Hypothalamus (tissue), 51 donors: ENCODE measurements around the gene SPINK2.

Experiments
- DNase-seq, 51 donors: peaks; one replicate each; lab custom pipeline; 2025; lab: John Stamatoyannopoulos, UW

The SPINK2 gene

GRCh38 chr4:56799824-56800756 is 21.4 kb downstream of the SPINK2 start:
- peak in 50 of 51 donors; percentile 5 to 90 (median 60) for DNase-seq

GRCh38 chr4:56799161-56799759 is 22.2 kb downstream of the SPINK2 start:
- peak in 6 of 51 donors; percentile 1 to 34 (median 3) for DNase-seq

- DNase-seq = no peak
Measured at GRCh38 chr4:56796211-56796610, 25.3 kb downstream of the SPINK2 start.

- DNase-seq = no peak
Measured at GRCh38 chr4:56791316-56791715, 30.2 kb downstream of the SPINK2 start.

- DNase-seq = no peak
Measured at GRCh38 chr4:56790691-56791091, 30.8 kb downstream of the SPINK2 start.

- no peak for DNase-seq
Measured at GRCh38 chr4:56788081-56788480, 33.4 kb downstream of the SPINK2 start.

GRCh38 chr4:56787380-56787779 is 34.1 kb downstream of the SPINK2 start:
- DNase-seq = no peak

GRCh38 chr4:56786955-56787354 is 34.5 kb downstream of the SPINK2 start:
- no peak for DNase-seq

GRCh38 chr4:56783986-56784385 is 37.5 kb downstream of the SPINK2 start:
- no peak for DNase-seq

GRCh38 chr4:56782019-56782418 is 39.5 kb downstream of the SPINK2 start:
- no peak for DNase-seq

- no peak for DNase-seq
Measured at GRCh38 chr4:56773346-56773745, 48.2 kb downstream of the SPINK2 start.

GRCh38 chr4:56772134-56772533 is 49.4 kb downstream of the SPINK2 start:
- DNase-seq = no peak

- DNase-seq = no peak
Measured at GRCh38 chr4:56768763-56769162, 52.7 kb downstream of the SPINK2 start.

GRCh38 chr4:56768316-56768715 is 53.2 kb downstream of the SPINK2 start:
- DNase-seq = no peak

GRCh38 chr4:56767567-56767966 is 53.9 kb downstream of the SPINK2 start:
- no peak for DNase-seq

GRCh38 chr4:56764775-56765174 is 56.7 kb downstream of the SPINK2 start:
- DNase-seq = no peak

GRCh38 chr4:56764223-56764622 is 57.3 kb downstream of the SPINK2 start:
- DNase-seq = no peak

- DNase-seq = no peak
Measured at GRCh38 chr4:56762484-56763250, 58.8 kb downstream of the SPINK2 start.

- no peak for DNase-seq
Measured at GRCh38 chr4:56760183-56760582, 61.3 kb downstream of the SPINK2 start.
